HG03378 (cell line): Measurements from ENCODE around the gene SCAF4.
"Not testable (repeated sequence)": the region's sequence is repeated elsewhere in the genome, so short reads cannot be mapped to it uniquely, and the experiment has no call there.

Source experiments
- ATAC-seq: cut with Tn5 transposase; IDR thresholded peaks from one replicate; pipeline ENCODE4 v1.9.1; 2021; ENCODE audit warnings: mild to moderate bottlenecking, moderate library complexity; ENCODE audit not compliant: unreplicated experiment

The SCAF4 gene

GRCh38 chr21:31737586-31738397, 5.9 kb upstream of the SCAF4 start:
- ATAC-seq: not testable (repeated sequence)

GRCh38 chr21:31735511-31735992, 3.6 kb upstream of the SCAF4 start:
- no peak for ATAC-seq

GRCh38 chr21:31733551-31734149, 1.7 kb upstream of the SCAF4 start:
- ATAC-seq: no peak

GRCh38 chr21:31732597-31733550, 956 bp upstream of the SCAF4 start:
- ATAC-seq: no peak

GRCh38 chr21:31731056-31731856, 662 bp downstream of the SCAF4 start:
- ATAC-seq: peak; percentile 2

GRCh38 chr21:31730712-31731055, 1.2 kb downstream of the SCAF4 start:
- ATAC-seq: no peak

GRCh38 chr21:31729622-31730343, 2.1 kb downstream of the SCAF4 start:
- no peak for ATAC-seq

GRCh38 chr21:31728952-31729351, 3.0 kb downstream of the SCAF4 start:
- ATAC-seq: no peak

GRCh38 chr21:31728191-31728590, 3.7 kb downstream of the SCAF4 start:
- no peak for ATAC-seq

- no peak for ATAC-seq
These were observed 4.7 kb downstream of the SCAF4 start for GRCh38 chr21:31727181-31727580.

GRCh38 chr21:31726407-31726806, 5.5 kb downstream of the SCAF4 start:
- no peak for ATAC-seq

- no peak for ATAC-seq
These were observed 6.6 kb downstream of the SCAF4 start for GRCh38 chr21:31725202-31725839.

- ATAC-seq: no peak
These were observed 7.4 kb downstream of the SCAF4 start for GRCh38 chr21:31724552-31724951.

- no peak for ATAC-seq
These were observed 10.5 kb downstream of the SCAF4 start for GRCh38 chr21:31721381-31721780.

- no peak for ATAC-seq
These were observed 11.2 kb downstream of the SCAF4 start for GRCh38 chr21:31720739-31721138.

GRCh38 chr21:31720330-31720729, 11.6 kb downstream of the SCAF4 start:
- ATAC-seq: no peak

- no peak for ATAC-seq
These were observed 15.8 kb downstream of the SCAF4 start for GRCh38 chr21:31716106-31716505.

GRCh38 chr21:31714741-31715365, 17.1 kb downstream of the SCAF4 start:
- no peak for ATAC-seq
